Ectodermal cell (in vitro differentiated cells): ENCODE data around the gene PROS1.
"Not testable (repeated sequence)": the region's sequence is repeated elsewhere in the genome, so short reads cannot be mapped to it uniquely, and the experiment has no call there.

Experiments
- H3K27ac ChIP-seq: 2 replicates; pipeline ENCODE4 v1.7.0; 2013; ENCODE audit warnings: mild to moderate bottlenecking, low read depth, low read length; ENCODE audit not compliant: insufficient read depth, poor library complexity, severe bottlenecking
- H3K27me3 ChIP-seq: 2 replicates; pipeline ENCODE4 v1.7.0; 2013; ENCODE audit warnings: mild to moderate bottlenecking, low read length; ENCODE audit not compliant: insufficient read depth, control insufficient read depth, poor library complexity, severe bottlenecking
- H3K36me3 ChIP-seq: one replicate; pipeline ENCODE4 v1.7.0; 2013; ENCODE audit warnings: low read length; ENCODE audit not compliant: control insufficient read depth, insufficient read depth
- H3K4me1 ChIP-seq: one replicate; pipeline ENCODE4 v1.7.0; 2013; ENCODE audit warnings: low read length; ENCODE audit not compliant: control insufficient read depth, insufficient read depth
- H3K4me3 ChIP-seq: 2 replicates; pipeline ENCODE4 v1.7.0; 2013; ENCODE audit warnings: low read depth, low read length, control low read depth; ENCODE audit not compliant: insufficient read depth
- H3K9me3 ChIP-seq: 2 replicates; pipeline ENCODE4 v1.7.0; 2013; ENCODE audit warnings: mild to moderate bottlenecking, low read length, moderate library complexity; ENCODE audit not compliant: control insufficient read depth
- WGBS, 2 experiments: methylation state at CpG; one replicate each; pipeline ENCODE4 v1.1.7; 2013; ENCODE audit warnings: missing lambda C conversion rate in 2 of 2; 5-methylcytosine and 5-hydroxymethylcytosine counted together

PROS1 gene

GRCh38 chr3:93979850-93980676 is 6.4 kb upstream of the PROS1 start, which contains the start of gene ARL13B:
TSS of gene ARL13B (plus strand) at chr3:93980155. CDS start at chr3:93980424, 269 bp downstream.
- 0% methylated on average over 66 of the region's 66 CpGs for WGBS, 2 experiments
- Histone ChIP-seq H3K27me3 (peaks cover 11% of the 10 kb centered on the region), H3K27ac (peak within 1 kb of the TSS; percentile 86), H3K9me3 (no peaks in the 10 kb centered on the region), H3K4me3 (peak within 1 kb of the TSS; percentile 65), H3K4me1 (peaks cover 6% of the 10 kb centered on the region), H3K36me3 (no peaks in the 10 kb centered on the region)

- 91 to 100% methylated on average over 1 of the region's 1 CpG for WGBS, 2 experiments
- no peaks in the 10 kb centered on the region for H3K9me3 ChIP-seq
- no peak overlapping the region for H3K27ac ChIP-seq
- peaks cover 4% of the 10 kb centered on the region for H3K4me1 ChIP-seq
- H3K36me3 ChIP-seq = no peaks in the 10 kb centered on the region
- no peak overlapping the region for H3K4me3 ChIP-seq
- peaks cover 16% of the 10 kb centered on the region for H3K27me3 ChIP-seq
Observed at GRCh38 chr3:93969997-93970396, 3.7 kb downstream of the PROS1 start.

GRCh38 chr3:93969443-93969842 is 4.3 kb downstream of the PROS1 start:
- Histone ChIP-seq H3K4me3 (no peak overlapping the region), H3K9me3 (no peaks in the 10 kb centered on the region), H3K27ac (no peak overlapping the region), H3K27me3 (peaks cover 16% of the 10 kb centered on the region), H3K36me3 (no peaks in the 10 kb centered on the region), H3K4me1 (peaks cover 4% of the 10 kb centered on the region)
- 91 to 99% methylated on average over 3 of the region's 3 CpGs for WGBS, 2 experiments

GRCh38 chr3:93965106-93965505 is 8.6 kb downstream of the PROS1 start:
- not testable (repeated sequence) for H3K4me3 ChIP-seq, H3K36me3 ChIP-seq, H3K9me3 ChIP-seq, H3K4me1 ChIP-seq, H3K27me3 ChIP-seq, H3K27ac ChIP-seq
- 92 to 94% methylated on average over 19 of the region's 19 CpGs for WGBS, 2 experiments

- Histone ChIP-seq H3K4me3 (no peak overlapping the region), H3K9me3 (no peaks in the 10 kb centered on the region), H3K36me3 (no peaks in the 10 kb centered on the region), H3K27ac (no peak overlapping the region), H3K27me3 (no peaks in the 10 kb centered on the region), H3K4me1 (no peaks in the 10 kb centered on the region)
- WGBS, 2 experiments = 77% methylated on average over 3 of the region's 3 CpGs
Observed at GRCh38 chr3:93962798-93963197, 10.9 kb downstream of the PROS1 start.

GRCh38 chr3:93961489-93961888 is 12.2 kb downstream of the PROS1 start:
- H3K4me3 ChIP-seq = no peak overlapping the region
- H3K27ac ChIP-seq = no peak overlapping the region
- H3K9me3 ChIP-seq = no peaks in the 10 kb centered on the region
- H3K36me3 ChIP-seq = no peaks in the 10 kb centered on the region
- WGBS, 2 experiments = 71 to 83% methylated on average over 1 of the region's 1 CpG
- no peaks in the 10 kb centered on the region for H3K27me3 ChIP-seq
- H3K4me1 ChIP-seq = no peaks in the 10 kb centered on the region

GRCh38 chr3:93961026-93961425 is 12.7 kb downstream of the PROS1 start:
- H3K27me3 ChIP-seq = no peaks in the 10 kb centered on the region
- no peak overlapping the region for H3K4me3 ChIP-seq
- H3K4me1 ChIP-seq = no peaks in the 10 kb centered on the region
- no peaks in the 10 kb centered on the region for H3K9me3 ChIP-seq
- no peak overlapping the region for H3K27ac ChIP-seq
- WGBS, 2 experiments = 80 to 97% methylated on average over 1 of the region's 1 CpG
- no peaks in the 10 kb centered on the region for H3K36me3 ChIP-seq

- H3K4me3 ChIP-seq, H3K27me3 ChIP-seq, H3K9me3 ChIP-seq, H3K4me1 ChIP-seq, H3K36me3 ChIP-seq, H3K27ac ChIP-seq: not testable (repeated sequence)
- 87 to 89% methylated on average over 8 of the region's 8 CpGs for WGBS, 2 experiments
Observed at GRCh38 chr3:93949958-93950357, 23.7 kb downstream of the PROS1 start.

GRCh38 chr3:93937485-93937884 is 36.2 kb downstream of the PROS1 start:
- not testable (repeated sequence) for H3K9me3 ChIP-seq, H3K36me3 ChIP-seq, H3K4me1 ChIP-seq, H3K27ac ChIP-seq, H3K4me3 ChIP-seq, H3K27me3 ChIP-seq
- WGBS, 2 experiments = 76 to 85% methylated on average over 6 of the region's 6 CpGs

GRCh38 chr3:93936549-93936948 is 37.1 kb downstream of the PROS1 start:
- no peak overlapping the region for H3K27ac ChIP-seq
- 65 to 68% methylated on average over 1 of the region's 1 CpG for WGBS, 2 experiments
- no peaks in the 10 kb centered on the region for H3K27me3 ChIP-seq
- no peaks in the 10 kb centered on the region for H3K9me3 ChIP-seq
- H3K36me3 ChIP-seq = no peaks in the 10 kb centered on the region
- no peaks in the 10 kb centered on the region for H3K4me1 ChIP-seq
- H3K4me3 ChIP-seq = no peak overlapping the region
